ENCODE measurements around the gene CATSPERD.

- TF ChIP-seq SMC3 (IDR thresholded peaks at IDR 0.05) (no peak), REST (IDR thresholded peaks at IDR 0.05) (no peak), MAX (IDR thresholded peaks at IDR 0.05) (no peak), ZFP36 (IDR thresholded peaks at IDR 0.05; ENCODE audit: borderline replicate concordance, partially characterized antibody) (no peak), POLR2A (IDR thresholded peaks at IDR 0.05; ENCODE audit: low read length) (no peak), CEBPB (IDR thresholded peaks at IDR 0.05) (no peak), RAD21 (conservative IDR thresholded peaks at IDR 0.05 in 1 of 2, IDR thresholded peaks at IDR 0.05 in 1 of 2) (no peak)
Observed at GRCh38 chr19:5749505-5749904, 29.1 kb downstream of the CATSPERD start.

Data from A549 (cell line).